ENCODE data around the gene ANKRD13A. TPM values are rescaled to one million over a fixed set of nuclear protein-coding genes. Genes with fewer than 3 reads are reported as not detected.

The ANKRD13A gene
- total and polyA plus RNA-seq, 11 donors, result 8.4 to 80.6 (median 24.4) TPM

DNA sequence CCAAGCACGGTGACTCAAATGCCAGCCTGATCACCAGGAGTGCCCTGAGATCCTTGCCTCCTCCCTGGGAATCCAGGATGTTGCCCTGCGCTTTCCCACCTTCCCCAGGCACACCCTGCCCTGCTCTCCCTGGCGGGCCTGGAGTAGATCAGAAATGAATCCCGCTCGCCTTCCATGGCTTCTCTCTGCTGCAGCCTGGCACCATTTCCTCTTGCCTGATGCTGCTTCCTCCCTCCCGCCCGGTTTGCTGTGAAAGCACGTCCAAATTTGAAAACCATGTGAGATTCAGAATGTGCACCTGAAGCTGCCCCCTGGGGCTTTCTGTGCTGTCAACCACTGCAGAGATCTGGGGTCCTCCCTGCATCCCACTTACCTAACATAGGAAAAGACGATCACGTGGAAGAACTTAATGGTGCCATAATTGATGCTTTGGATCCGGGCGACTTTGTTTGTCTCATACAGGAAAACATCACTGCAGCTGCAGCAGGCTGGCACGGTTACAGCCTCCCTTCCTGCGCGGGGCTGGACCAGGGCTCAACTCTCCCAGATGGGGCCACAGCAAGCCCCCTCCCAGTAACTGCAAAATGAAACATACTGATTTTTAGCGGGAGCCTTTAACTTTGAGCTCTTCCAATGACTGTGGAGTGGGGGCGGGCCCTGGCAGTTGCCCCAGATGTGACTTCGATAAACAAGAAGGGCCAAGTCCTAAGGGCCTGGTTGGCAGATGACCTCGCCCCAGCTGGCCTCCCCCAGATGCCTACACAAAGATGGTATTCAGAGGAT, 74.0 kb downstream of the ANKRD13A start:
- peak in 3 of 4 donors; percentile 32 to 42 (median 41) for ATAC-seq

DNA sequence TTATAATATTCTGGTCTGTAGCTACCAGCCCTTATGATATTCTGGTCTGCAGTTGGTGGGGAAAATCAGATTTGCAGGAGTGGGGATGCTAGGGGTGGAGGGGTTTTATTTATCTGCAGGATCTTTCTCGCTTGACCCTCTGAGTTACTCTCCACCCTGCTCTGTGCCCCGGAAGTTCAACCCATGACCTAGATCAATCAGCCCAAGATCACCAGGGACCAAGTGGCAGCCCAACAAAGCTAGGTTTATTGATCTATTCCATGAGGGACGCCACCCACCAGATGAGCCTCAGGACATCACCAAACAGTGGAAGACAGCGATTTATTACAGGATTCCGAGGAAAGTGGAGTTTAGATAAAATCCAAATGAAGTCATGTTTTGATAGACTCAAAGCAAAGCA, 74.9 kb downstream of the ANKRD13A start:
- Histone ChIP-seq H3K36me3 (no peaks in the 10 kb centered on the region), H3K4me3 (no peak overlapping the region), H3K27ac (peak overlapping the region in 1 of 12 donors; percentile 47), H3K27me3 (no peaks in the 10 kb centered on the region), H3K9me3 (no peaks in the 10 kb centered on the region), H3K4me1 (peaks cover 0 to 18% (median 0%) of the 10 kb centered on the region in 12 donors)
- WGBS, 4 donors, result 86 to 95% (median 88%) methylated on average over 5 of the region's 5 CpGs
- intact Hi-C loops (cut with DNase I), result no loop called here
- ATAC-seq (no peak), DNase-seq (no peak)
- no peak for TF ChIP-seq POLR2A (IDR thresholded peaks at IDR 0.05)
- TF ChIP-seq, protein P1, sequence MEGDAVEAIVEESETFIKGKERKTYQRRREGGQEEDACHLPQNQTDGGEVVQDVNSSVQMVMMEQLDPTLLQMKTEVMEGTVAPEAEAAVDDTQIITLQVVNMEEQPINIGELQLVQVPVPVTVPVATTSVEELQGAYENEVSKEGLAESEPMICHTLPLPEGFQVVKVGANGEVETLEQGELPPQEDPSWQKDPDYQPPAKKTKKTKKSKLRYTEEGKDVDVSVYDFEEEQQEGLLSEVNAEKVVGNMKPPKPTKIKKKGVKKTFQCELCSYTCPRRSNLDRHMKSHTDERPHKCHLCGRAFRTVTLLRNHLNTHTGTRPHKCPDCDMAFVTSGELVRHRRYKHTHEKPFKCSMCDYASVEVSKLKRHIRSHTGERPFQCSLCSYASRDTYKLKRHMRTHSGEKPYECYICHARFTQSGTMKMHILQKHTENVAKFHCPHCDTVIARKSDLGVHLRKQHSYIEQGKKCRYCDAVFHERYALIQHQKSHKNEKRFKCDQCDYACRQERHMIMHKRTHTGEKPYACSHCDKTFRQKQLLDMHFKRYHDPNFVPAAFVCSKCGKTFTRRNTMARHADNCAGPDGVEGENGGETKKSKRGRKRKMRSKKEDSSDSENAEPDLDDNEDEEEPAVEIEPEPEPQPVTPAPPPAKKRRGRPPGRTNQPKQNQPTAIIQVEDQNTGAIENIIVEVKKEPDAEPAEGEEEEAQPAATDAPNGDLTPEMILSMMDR (IDR thresholded peaks at IDR 0.05), result no peak

More for the DNA sequence above, 74.0 kb downstream of the ANKRD13A start:
- Histone ChIP-seq H3K27ac (peak overlapping the region in 2 of 12 donors; percentile 11 to 42), H3K4me3 (peak overlapping the region in 10 of 12 donors; percentile 33 to 58 (median 40)), H3K36me3 (no peaks in the 10 kb centered on the region), H3K9me3 (no peaks in the 10 kb centered on the region), H3K27me3 (no peaks in the 10 kb centered on the region), H3K4me1 (peaks cover 0 to 14% (median 0%) of the 10 kb centered on the region in 12 donors)
- WGBS, 4 donors, result 33 to 44% (median 37%) methylated on average over 19 of the region's 19 CpGs
- intact Hi-C loops (cut with DNase I), result no loop called here
- no peak for TF ChIP-seq POLR2A (IDR thresholded peaks at IDR 0.05)
- TF ChIP-seq, protein P1 (IDR thresholded peaks at IDR 0.05), result no peak
- peak in 2 of 5 donors; percentile 30 to 49 for DNase-seq

DNA sequence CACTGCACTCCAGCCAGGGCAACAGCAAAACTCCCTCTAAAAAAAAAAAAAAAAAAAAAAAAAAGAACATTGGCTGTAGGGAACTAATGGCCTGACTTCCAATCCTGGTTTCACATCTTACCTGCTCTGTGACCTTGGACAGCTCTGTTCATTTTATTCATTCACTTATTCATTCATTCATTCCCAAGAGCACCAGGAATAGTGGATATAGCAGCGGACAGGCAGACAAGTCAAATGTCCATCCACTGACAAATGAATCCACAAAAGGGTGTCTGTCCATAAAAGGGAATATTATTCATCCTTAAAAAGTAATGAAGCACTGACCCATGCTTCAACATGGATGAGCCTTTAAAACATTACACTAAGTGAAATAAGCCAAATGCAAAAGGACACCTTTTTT, 76.7 kb downstream of the ANKRD13A start:
- H3K27ac ChIP-seq, result no peak overlapping the region
- peaks cover 0 to 31% (median 5%) of the 10 kb centered on the region in 12 donors for H3K4me1 ChIP-seq
- H3K9me3 ChIP-seq, result no peaks in the 10 kb centered on the region
- WGBS, 4 donors, result 87 to 98% (median 95%) methylated on average over 1 of the region's 1 CpG
- ATAC-seq, result no peak
- intact Hi-C loops (cut with DNase I), result no loop called here
- DNase-seq, result no peak
- H3K4me3 ChIP-seq, result no peak overlapping the region
- no peaks in the 10 kb centered on the region for H3K36me3 ChIP-seq
- no peaks in the 10 kb centered on the region for H3K27me3 ChIP-seq
- no peak for TF ChIP-seq POLR2A (IDR thresholded peaks at IDR 0.05)
- TF ChIP-seq, protein P1 (IDR thresholded peaks at IDR 0.05), result no peak

DNA sequence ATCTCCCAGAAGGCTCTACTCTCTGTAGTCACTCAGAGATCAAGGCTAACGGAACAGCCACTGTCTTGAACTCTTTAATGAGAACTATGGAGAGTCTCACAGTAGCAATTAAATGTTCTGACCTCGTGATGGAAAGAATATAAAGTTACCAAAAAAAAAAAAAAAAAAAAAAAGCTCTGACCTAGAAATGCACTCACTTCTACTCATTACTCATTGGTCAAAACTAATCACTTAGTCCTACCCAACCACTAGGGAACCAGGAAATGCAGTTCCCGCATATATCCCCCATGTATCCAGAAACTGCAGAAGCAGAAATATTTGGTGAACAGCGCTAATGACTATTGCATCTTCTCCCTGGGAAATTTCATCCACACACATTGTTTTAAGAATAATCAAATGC, 78.6 kb downstream of the ANKRD13A start:
- TF ChIP-seq POLR2A (IDR thresholded peaks at IDR 0.05), result no peak
- TF ChIP-seq, protein P1 (IDR thresholded peaks at IDR 0.05), result no peak
- DNase-seq, result no peak
- 76 to 82% (median 79%) methylated on average over 4 of the region's 4 CpGs for WGBS, 4 donors
- no peak overlapping the region for H3K4me3 ChIP-seq
- intact Hi-C loops (cut with DNase I), result no loop called here
- H3K27ac ChIP-seq, result no peak overlapping the region
- no peak for ATAC-seq
- peaks cover 0 to 28% (median 5%) of the 10 kb centered on the region in 12 donors for H3K4me1 ChIP-seq
- H3K36me3 ChIP-seq, result no peaks in the 10 kb centered on the region
- no peaks in the 10 kb centered on the region for H3K27me3 ChIP-seq
- no peaks in the 10 kb centered on the region for H3K9me3 ChIP-seq
